Measurements from ENCODE around the gene MAGOH.
A peak's percentile ranks its signal among the peaks of the same experiment; 100 is the strongest.

MAGOH gene

GRCh38 chr1:53242381-53242780, 4.1 kb upstream of the MAGOH start:
- no peak for DNase-seq (ENCODE audit: low read depth)
- no peak for TF ChIP-seq CTCF (conservative IDR thresholded peaks at IDR 0.05; ENCODE audit: control insufficient read depth, insufficient read depth, low read depth, low read length)
- H3K4me3 ChIP-seq (ENCODE audit: control insufficient read depth, low read depth, low read length): no peak overlapping the region

DNA sequence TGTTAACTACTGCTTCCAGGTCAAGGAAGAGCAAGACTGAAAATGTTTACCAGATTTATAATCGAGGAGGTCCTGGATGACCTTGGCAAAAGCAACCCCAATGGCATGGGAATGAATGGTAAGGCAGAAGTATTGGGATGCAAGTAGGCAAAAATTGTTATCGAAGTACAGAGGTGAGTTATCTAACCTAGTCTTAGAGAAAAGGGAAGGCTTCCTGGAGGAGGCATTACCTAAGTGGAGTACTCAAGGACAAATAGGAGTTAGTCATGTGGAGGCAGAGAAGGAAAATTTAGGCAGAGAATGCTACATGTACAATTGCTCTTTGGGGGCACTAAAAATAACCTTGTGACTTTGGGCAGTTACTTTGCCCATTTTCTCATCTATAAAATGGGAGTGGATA, 3.5 kb upstream of the MAGOH start:
- TF ChIP-seq CTCF (conservative IDR thresholded peaks at IDR 0.05; ENCODE audit: control insufficient read depth, insufficient read depth, low read depth, low read length): no peak
- H3K4me3 ChIP-seq (ENCODE audit: control insufficient read depth, low read depth, low read length): no peak overlapping the region
- no peak for DNase-seq (ENCODE audit: low read depth)

DNA sequence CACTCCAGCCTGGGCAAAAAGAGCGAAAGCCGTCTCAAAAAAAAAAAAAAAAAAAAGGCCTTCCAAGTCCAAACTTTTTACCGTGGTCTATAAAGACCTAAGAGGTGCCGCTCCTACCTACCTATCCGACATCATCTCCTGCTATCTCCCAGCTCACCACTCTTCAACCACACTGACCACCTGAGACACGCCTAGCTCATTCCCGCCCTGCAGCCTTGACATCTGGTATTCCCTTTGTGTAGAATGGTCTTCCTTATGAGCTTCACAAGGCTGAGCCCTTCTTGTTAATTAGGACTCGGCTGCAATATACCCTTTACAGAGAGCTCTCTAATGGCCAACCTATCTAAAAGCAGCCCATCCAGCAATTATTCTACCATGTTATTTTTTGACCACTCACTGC, 680 bp downstream of the MAGOH start:
- TF ChIP-seq CTCF (conservative IDR thresholded peaks at IDR 0.05; ENCODE audit: control insufficient read depth, insufficient read depth, low read depth, low read length): no peak
- H3K4me3 ChIP-seq (ENCODE audit: control insufficient read depth, low read depth, low read length): peak overlapping the region; percentile 86
- DNase-seq (ENCODE audit: low read depth): no peak

- DNase-seq (ENCODE audit: low read depth): no peak
- TF ChIP-seq CTCF (conservative IDR thresholded peaks at IDR 0.05; ENCODE audit: control insufficient read depth, insufficient read depth, low read depth, low read length): no peak
- peak overlapping the region; percentile 89 for H3K4me3 ChIP-seq (ENCODE audit: control insufficient read depth, low read depth, low read length)
These were observed 17.4 kb downstream of the MAGOH start for GRCh38 chr1:53220962-53221286.

DNA sequence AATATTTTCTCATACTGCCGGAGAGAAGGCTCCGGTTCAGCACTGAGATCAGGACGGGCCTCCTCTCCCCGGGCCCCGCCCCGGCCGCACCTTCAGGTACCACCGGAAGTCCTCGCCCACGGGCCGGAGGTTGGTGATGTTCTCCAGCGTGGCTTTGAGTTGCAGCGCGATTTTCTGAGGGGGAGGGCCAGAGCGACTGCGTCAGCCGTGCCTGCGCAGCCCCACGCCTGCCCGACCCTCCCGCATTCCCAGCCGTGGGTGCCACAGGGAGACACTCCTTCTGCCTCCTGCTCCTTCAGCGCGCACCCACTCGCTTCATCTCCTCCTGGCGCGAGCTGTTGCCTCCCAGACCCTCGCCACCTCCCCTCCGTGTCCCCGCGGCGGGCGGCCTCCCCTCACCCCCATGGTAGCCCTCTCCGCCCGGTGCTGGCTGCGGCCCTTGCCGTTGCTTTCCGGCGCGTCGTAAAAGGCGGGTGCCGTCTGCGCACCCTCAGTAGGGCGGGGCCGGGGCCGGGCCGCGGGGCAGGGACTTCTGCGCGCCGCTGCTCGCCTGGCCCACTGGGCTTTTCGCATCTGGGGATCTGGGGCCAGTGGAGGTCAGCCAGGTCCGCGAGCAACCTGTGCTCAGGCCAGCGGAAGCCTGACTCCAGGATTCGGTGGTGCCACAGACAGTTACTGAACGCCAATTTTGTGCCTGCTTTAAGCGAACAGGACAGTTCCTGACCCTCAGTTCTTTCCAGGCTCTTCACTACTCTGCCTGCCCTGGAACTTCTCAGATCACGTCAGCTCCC, 18.0 kb downstream of the MAGOH start, which contains the start of gene CZIB:
TSS of gene CZIB (minus strand) at position 464 of the 791 bp plus-strand sequence. CDS start at position 405, 59 bp downstream.
- TF ChIP-seq CTCF (conservative IDR thresholded peaks at IDR 0.05; ENCODE audit: control insufficient read depth, insufficient read depth, low read depth, low read length): no peak

GRCh38 chr1:53219711-53220110, 18.6 kb downstream of the MAGOH start:
- TF ChIP-seq CTCF (conservative IDR thresholded peaks at IDR 0.05; ENCODE audit: control insufficient read depth, insufficient read depth, low read depth, low read length): no peak
- no peak for DNase-seq (ENCODE audit: low read depth)
- H3K4me3 ChIP-seq (ENCODE audit: control insufficient read depth, low read depth, low read length): peak overlapping the region; percentile 89

More for the DNA sequence above, 18.0 kb downstream of the MAGOH start, which contains the start of gene CZIB:
- DNase-seq (ENCODE audit: low read depth): peak; percentile 84
- H3K4me3 ChIP-seq (ENCODE audit: control insufficient read depth, low read depth, low read length): peak within 1 kb of the TSS; percentile 89

Measured in fibroblast of mammary gland (primary cell).